Osteocyte (in vitro differentiated cells): ENCODE data around the gene ARHGEF7. TPM values are rescaled to one million over a fixed set of nuclear protein-coding genes. Genes with fewer than 3 reads are reported as not detected.
"Not testable (repeated sequence)": the region's sequence is repeated elsewhere in the genome, so short reads cannot be mapped to it uniquely, and the experiment has no call there.

ENCODE experiments used
- DNase-seq: peaks from one replicate; pipeline ENCODE4 v3.0.0; 2021; ENCODE audit warnings: mixed read lengths; ENCODE audit not compliant: unreplicated experiment; ENCODE audit errors: extremely low spot score
- H3K27ac Mint-ChIP-seq: one replicate; pipeline ENCODE4 v1.8.0; 2021; ENCODE audit warnings: mild to moderate bottlenecking, mixed read lengths; ENCODE audit not compliant: unreplicated experiment
- H3K27me3 Mint-ChIP-seq: one replicate; pipeline ENCODE4 v1.8.0; 2021; ENCODE audit warnings: mixed read lengths; ENCODE audit not compliant: unreplicated experiment
- H3K36me3 Mint-ChIP-seq: one replicate; pipeline ENCODE4 v1.8.0; 2021; ENCODE audit warnings: mixed read lengths; ENCODE audit not compliant: unreplicated experiment
- H3K4me1 Mint-ChIP-seq: one replicate; pipeline ENCODE4 v1.8.0; 2021; ENCODE audit warnings: mixed read lengths; ENCODE audit not compliant: unreplicated experiment
- H3K4me3 Mint-ChIP-seq: one replicate; pipeline ENCODE4 v1.8.0; 2021; ENCODE audit warnings: mild to moderate bottlenecking, moderate library complexity, mixed read lengths; ENCODE audit not compliant: unreplicated experiment
- H3K9me3 Mint-ChIP-seq: one replicate; pipeline ENCODE4 v1.8.0; 2021; ENCODE audit warnings: mixed read lengths; ENCODE audit not compliant: unreplicated experiment
- CTCF ChIP-seq: fragments of 200-600 bp; sonication (generic); IDR thresholded peaks from 2 replicates; pipeline ENCODE4 v1.5.0; 2021; ENCODE audit warnings: antibody characterized with exemption, mild to moderate bottlenecking, moderate library complexity
- total RNA-seq: library from RNA; stranded (reverse); gene quantifications from 2 replicates; pipeline ENCODE4 v1.2.1, GENCODE V29; 2021

Gene ARHGEF7
- total RNA-seq, 1 donor from 2014 or later = 125 TPM

DNA sequence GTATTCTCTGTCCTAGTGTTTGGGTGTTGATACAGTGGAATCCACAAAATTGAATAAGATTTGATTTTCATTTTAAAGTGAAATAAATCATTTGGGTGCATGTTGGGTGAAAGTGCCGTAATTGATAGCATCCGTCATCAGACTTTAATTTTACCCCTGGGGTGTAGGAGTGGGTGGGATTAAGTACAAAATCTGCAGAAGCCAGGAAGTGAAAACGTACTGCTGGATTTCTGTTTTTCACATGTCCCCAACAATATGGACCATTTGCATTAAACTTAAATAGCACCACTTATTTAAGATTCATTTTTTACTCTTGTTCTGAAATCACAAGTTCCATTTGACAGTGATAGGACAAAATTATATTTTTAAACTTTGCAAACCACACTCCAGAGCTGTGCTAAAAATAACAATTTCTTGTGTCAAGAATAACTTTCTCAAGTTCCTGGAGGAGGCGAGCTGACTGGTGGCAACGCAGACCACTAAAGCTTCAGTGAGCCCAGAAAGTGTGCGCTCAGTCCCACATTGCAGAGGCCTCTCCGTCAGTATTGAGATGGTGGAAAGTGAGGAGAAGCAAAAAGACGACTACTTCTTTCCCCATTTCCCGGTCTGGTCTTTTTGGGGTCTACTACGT, 71.3 kb downstream of the ARHGEF7 start:
- DNase-seq = no peak
- Mint-ChIP-seq H3K4me3 (no peak overlapping the region), H3K36me3 (peaks cover 8% of the 10 kb centered on the region), H3K9me3 (no peaks in the 10 kb centered on the region), H3K27ac (peak overlapping the region; percentile 58), H3K4me1 (peaks cover 64% of the 10 kb centered on the region), H3K27me3 (no peaks in the 10 kb centered on the region)
- no peak for TF ChIP-seq CTCF

DNA sequence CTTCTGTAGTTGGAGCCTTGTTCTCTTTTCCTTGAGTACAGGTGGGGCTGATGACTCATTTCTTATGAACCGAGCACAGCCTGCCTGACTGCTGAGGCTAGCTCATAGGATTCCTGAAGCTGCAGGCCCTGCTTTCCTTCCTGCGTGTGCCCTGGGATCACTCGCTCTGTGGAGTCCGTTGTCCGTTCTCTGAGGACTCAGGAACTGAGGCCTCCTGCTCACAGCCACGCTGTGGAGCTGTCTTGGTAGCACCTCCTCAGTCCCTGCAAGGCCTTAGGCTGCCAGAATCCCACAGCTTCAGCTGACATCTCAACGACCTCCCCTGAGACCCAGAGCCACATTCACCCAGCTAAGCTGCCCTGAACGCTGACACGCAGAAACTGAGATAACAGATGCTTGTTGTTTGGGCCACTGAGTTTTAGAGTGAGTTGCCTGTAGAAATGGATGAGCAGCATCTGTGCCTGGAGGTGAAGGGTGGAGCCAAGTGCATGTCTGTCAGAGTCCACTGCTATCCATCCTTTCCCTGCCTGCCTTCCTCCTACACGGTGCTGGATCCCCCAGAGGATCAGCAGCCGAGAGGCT, 72.9 kb downstream of the ARHGEF7 start:
- TF ChIP-seq CTCF = no peak
- H3K4me1 Mint-ChIP-seq = peaks cover 63% of the 10 kb centered on the region
- no peaks in the 10 kb centered on the region for H3K9me3 Mint-ChIP-seq
- H3K27me3 Mint-ChIP-seq = no peaks in the 10 kb centered on the region
- no peak for DNase-seq
- peak overlapping the region; percentile 78 for H3K27ac Mint-ChIP-seq
- H3K4me3 Mint-ChIP-seq = peak overlapping the region; percentile 2
- H3K36me3 Mint-ChIP-seq = peaks cover 5% of the 10 kb centered on the region

GRCh38 chr13:111189064-111189505, 74.0 kb downstream of the ARHGEF7 start:
- H3K27me3 Mint-ChIP-seq, DNase-seq, H3K4me3 Mint-ChIP-seq, H3K9me3 Mint-ChIP-seq, H3K36me3 Mint-ChIP-seq: not testable (repeated sequence)
- Mint-ChIP-seq H3K4me1 (peaks cover 66% of the 10 kb centered on the region), H3K27ac (peak overlapping the region; percentile 61)

GRCh38 chr13:111189516-111189915, 74.4 kb downstream of the ARHGEF7 start:
- DNase-seq, H3K4me3 Mint-ChIP-seq, H3K27me3 Mint-ChIP-seq, H3K36me3 Mint-ChIP-seq, H3K9me3 Mint-ChIP-seq: not testable (repeated sequence)
- Mint-ChIP-seq H3K4me1 (peaks cover 66% of the 10 kb centered on the region), H3K27ac (peak overlapping the region; percentile 61)

DNA sequence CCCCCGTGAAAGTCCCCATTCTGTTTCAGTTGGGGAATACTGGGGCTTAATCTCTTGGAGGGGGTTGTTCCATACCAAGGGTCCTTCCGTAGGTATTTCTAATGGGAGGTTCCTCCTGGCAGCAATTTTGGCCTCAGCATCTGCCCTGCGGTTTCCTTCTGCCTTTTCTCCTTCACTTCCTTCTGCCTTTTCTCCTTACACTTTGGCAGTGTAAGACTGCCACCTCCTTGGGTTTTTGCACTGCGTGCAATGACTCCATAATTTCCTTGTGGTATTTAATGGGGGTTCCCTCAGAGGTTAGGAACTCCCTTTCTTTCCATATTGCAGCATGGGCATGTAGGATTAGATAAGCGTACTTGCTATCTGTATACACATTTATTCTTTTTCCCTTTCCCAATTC, 78.1 kb downstream of the ARHGEF7 start:
- H3K36me3 Mint-ChIP-seq = peaks cover 17% of the 10 kb centered on the region
- DNase-seq, H3K27me3 Mint-ChIP-seq, H3K9me3 Mint-ChIP-seq, H3K4me3 Mint-ChIP-seq: not testable (repeated sequence)
- H3K4me1 Mint-ChIP-seq = peaks cover 44% of the 10 kb centered on the region
- peak overlapping the region; percentile 15 for H3K27ac Mint-ChIP-seq

DNA sequence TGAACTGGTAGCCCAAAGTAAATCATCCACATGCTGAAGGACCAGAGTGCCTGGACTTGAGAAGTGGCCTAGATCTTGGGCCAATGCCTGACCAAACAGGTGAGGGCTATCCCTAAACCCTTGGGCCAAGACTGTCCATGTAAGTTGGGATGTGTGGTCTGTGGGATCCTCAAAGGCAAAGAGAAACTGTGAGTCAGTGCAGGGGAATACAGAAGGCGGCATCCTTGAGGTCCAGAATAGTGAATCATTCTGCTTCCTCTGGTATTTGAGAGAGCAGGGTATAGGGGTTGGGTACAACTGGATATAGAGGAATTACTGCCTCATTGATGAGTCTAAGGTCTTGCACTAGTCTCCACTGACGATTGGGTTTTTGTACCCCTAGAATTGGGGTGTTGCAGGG, 79.5 kb downstream of the ARHGEF7 start:
- Mint-ChIP-seq H3K36me3 (peaks cover 22% of the 10 kb centered on the region), H3K27ac (peak overlapping the region; percentile 83), H3K4me1 (peaks cover 34% of the 10 kb centered on the region)
- not testable (repeated sequence) for H3K4me3 Mint-ChIP-seq, H3K9me3 Mint-ChIP-seq, DNase-seq, H3K27me3 Mint-ChIP-seq

DNA sequence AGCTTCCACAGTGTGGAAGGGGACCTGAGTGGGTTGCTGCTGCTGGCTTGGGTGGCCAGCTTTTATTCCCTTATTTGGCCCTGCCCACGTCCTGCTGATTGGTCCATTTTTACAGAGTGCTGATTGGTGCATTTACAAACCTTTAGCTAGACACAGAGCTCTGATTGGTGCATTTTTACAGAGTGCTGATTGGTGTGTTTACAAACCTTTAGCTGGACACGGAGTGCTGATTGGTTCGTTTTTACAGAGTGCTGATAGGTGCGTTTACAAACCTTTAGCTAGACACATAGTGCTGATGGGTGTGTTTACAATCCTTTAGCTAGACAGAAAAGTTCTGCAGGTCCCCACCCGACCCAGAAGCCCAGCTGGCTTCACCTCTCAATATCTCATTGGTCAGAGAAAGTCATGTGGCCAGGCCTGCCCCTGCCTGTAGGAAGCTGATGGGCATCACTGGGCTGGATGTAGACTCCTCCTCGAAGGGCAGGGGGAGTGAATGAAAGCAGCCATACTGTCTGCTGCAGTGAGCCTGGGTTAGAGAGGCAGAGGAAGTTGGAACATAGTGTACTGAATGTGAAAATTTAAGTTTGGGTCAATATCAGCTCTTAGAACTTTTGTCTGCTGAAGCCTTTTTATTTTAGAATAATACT, 83.7 kb downstream of the ARHGEF7 start:
- H3K4me3 Mint-ChIP-seq, H3K27me3 Mint-ChIP-seq, H3K27ac Mint-ChIP-seq, H3K9me3 Mint-ChIP-seq, DNase-seq: not testable (repeated sequence)
- H3K36me3 Mint-ChIP-seq = peaks cover 22% of the 10 kb centered on the region
- H3K4me1 Mint-ChIP-seq = peaks cover 61% of the 10 kb centered on the region
